Astrocyte of the cerebellum (primary cell): ENCODE data around the gene ACTL7B.

Source experiments
- DNase-seq: peaks from one replicate; pipeline ENCODE4 v3.0.0-alpha.2; 2011; ENCODE audit warnings: low read depth
- H3K4me3 ChIP-seq: 2 replicates; pipeline ENCODE4 v1.5.1; 2011; ENCODE audit warnings: mild to moderate bottlenecking, low read depth, low read length, moderate library complexity
- CTCF ChIP-seq: IDR thresholded peaks from 2 replicates; pipeline ENCODE4 v1.5.1; 2012; ENCODE audit warnings: low read length, low read depth, moderate library complexity, mild to moderate bottlenecking; ENCODE audit errors: missing control alignments
- in situ Hi-C: cut with HindIII; loops from 2 replicates; pipeline ENCODE4 v1.10.0; 2017; ENCODE audit warnings: low sequenced_read_pairs

ACTL7B gene

GRCh38 chr9:108836781-108837180 is 19.0 kb downstream of the ACTL7B start:
- DNase-seq, result no peak
- H3K4me3 ChIP-seq, result no peak overlapping the region
- in situ Hi-C loops, result no loop called here
- no peak for TF ChIP-seq CTCF

- in situ Hi-C loops, result no loop called here
- H3K4me3 ChIP-seq, result no peak overlapping the region
- no peak for DNase-seq
- TF ChIP-seq CTCF, result no peak
Measured at GRCh38 chr9:108836319-108836718, 19.5 kb downstream of the ACTL7B start.

- DNase-seq, result no peak
- in situ Hi-C loops, result no loop called here
- H3K4me3 ChIP-seq, result no peak overlapping the region
- TF ChIP-seq CTCF, result no peak
Measured at GRCh38 chr9:108835831-108836230, 20.0 kb downstream of the ACTL7B start.

- DNase-seq, result no peak
- no peak for TF ChIP-seq CTCF
- H3K4me3 ChIP-seq, result no peak overlapping the region
- in situ Hi-C loops, result no loop called here
Measured at GRCh38 chr9:108834959-108835665, 20.7 kb downstream of the ACTL7B start.

GRCh38 chr9:108832179-108832500 is 23.6 kb downstream of the ACTL7B start:
- in situ Hi-C loops, result no loop called here
- H3K4me3 ChIP-seq, result no peak overlapping the region
- TF ChIP-seq CTCF, result no peak
- DNase-seq, result no peak

GRCh38 chr9:108831496-108832178 is 24.1 kb downstream of the ACTL7B start:
- no peak overlapping the region for H3K4me3 ChIP-seq
- no peak for DNase-seq
- TF ChIP-seq CTCF, result no peak
- in situ Hi-C loops, result no loop called here
